HG03442 (cell line): ENCODE data around the gene GOLGA8B.
"Not testable (repeated sequence)": the region's sequence is repeated elsewhere in the genome, so short reads cannot be mapped to it uniquely, and the experiment has no call there.

Source experiments
- ATAC-seq: cut with Tn5 transposase; IDR thresholded peaks from one replicate; pipeline ENCODE4 v1.9.1; 2021; ENCODE audit warnings: mild to moderate bottlenecking, moderate library complexity; ENCODE audit not compliant: unreplicated experiment

The GOLGA8B gene

DNA sequence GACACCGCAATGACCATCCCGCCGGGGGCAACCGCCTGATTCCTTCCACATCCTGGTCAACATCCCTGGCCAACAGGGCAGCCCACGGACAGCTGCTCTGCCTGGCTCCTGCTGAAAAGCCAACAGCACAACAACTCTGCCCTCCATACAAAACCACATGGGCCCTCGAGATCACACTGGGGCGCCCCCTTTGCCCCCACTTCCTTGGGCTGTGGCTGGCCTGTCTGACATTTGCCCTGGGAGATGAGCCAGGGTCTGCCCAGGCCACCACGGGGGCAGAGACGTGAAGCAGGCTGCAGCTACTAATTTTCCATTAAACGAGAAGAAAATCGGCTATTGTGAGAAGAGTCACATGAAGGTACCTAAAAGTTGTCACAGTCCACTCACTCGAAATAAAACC lies 16.3 kb downstream of the GOLGA8B start:
- not testable (repeated sequence) for ATAC-seq

GRCh38 chr15:34564711-34565110 lies 18.7 kb downstream of the GOLGA8B start:
- not testable (repeated sequence) for ATAC-seq

GRCh38 chr15:34560814-34561213 lies 22.6 kb downstream of the GOLGA8B start:
- not testable (repeated sequence) for ATAC-seq

DNA sequence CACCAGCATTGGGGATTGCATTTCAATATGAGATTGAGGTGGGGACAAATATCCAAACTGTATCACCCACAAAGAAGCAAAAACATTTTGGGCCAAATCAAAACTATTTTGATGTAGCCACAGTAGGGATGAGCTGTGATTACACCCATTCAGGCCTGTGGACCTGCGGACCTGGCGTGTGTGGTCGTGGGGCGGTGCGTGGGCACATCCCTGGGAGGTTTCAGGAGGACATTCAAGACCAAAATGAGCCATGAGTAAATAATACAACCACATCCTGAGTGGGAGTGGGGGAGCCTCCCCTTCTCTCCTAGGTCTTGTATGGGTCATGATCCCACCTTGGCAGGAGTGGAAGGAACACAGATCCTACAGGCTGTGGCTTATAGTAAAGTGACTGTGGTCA lies 23.7 kb downstream of the GOLGA8B start:
- not testable (repeated sequence) for ATAC-seq

GRCh38 chr15:34555162-34555561 lies 28.3 kb downstream of the GOLGA8B start:
- not testable (repeated sequence) for ATAC-seq

DNA sequence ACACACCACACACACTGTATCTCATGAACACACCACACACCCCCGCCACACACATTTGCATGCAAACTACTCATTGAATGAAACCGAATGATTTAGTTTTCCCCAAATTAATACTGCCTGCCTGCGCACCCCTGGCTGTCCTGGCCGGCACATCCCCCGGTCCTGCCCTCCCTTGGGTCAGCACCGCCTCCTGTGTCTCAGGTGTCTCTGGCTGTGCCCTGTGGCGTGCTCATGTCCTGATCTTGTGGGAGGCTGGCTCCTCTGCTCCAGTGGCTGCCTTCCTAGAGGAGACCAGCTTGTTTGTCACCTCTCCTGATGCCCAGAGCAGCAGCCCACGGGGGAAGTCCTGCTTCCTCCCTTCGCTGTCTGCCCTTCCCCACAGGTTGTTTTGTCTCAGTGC lies 28.7 kb downstream of the GOLGA8B start:
- not testable (repeated sequence) for ATAC-seq

GRCh38 chr15:34554126-34554525 lies 29.3 kb downstream of the GOLGA8B start:
- not testable (repeated sequence) for ATAC-seq

DNA sequence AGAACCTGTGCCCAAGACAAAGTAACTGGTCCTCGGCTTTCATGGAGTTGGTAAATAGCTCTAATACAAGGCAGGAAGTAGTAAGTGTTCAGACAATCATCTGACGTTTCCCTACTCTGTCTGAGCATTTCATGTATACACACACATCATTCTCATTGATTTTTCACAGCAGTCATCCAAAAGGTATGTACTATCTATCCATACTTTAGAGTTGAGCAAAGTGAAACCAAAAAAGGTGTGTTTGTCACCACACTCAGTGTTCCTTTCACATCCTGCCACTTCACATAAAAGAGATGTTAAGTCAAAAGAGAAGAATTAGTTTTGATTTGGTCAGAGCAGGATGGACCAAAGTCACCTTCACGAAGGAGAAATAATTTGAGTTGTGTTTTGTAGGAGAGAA lies 33.3 kb downstream of the GOLGA8B start:
- not testable (repeated sequence) for ATAC-seq

DNA sequence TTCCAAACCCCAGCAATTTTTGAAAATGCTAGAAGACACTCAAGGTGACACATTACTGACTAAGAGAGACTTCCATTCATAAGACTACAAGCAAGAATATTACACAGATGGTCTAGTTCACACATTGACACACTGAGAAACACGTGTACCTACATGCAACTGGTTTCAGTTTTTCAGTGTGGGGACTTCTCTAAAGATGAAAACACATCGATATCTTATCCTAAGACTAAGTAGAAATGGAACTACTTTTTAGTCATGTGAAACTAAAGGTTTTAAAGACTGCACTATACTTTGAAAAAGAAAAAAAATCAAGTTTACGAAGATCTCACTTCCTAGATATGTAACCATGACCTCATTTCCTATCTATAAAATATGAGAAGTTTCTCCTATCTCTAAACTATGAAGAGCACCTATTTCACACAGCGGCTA lies 34.1 kb downstream of the GOLGA8B start:
- peak; percentile 53 for ATAC-seq

GRCh38 chr15:34543860-34544649 lies 39.4 kb downstream of the GOLGA8B start:
- not testable (repeated sequence) for ATAC-seq

DNA sequence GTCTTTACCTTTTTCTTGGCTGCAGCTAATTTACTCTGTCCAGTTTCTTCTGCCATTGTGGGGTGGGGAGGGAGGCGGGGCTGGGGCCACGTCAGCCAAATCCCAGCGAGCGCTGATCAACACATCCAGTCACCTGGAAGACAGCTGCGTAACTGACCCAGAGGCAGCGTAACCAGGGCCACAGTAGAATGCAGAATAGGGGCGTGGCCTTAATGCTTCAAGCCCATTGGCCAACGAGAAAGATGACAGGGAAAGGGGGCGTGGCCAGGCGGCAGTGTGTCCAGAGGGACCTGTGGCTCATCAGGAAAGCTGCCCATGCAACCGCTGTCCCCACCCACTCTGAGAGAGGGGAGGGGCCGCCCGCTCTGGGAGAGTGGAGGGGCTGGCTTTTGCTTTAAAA lies 47.6 kb downstream of the GOLGA8B start:
- not testable (repeated sequence) for ATAC-seq
